ENCODE results near the gene MPP2. TPM values are rescaled to one million over a fixed set of nuclear protein-coding genes. Genes with fewer than 3 reads are reported as not detected.
A peak's percentile ranks its signal among the peaks of the same experiment; 100 is the strongest.

Gene MPP2
- total and polyA plus RNA-seq, 2 of the 13 experiments (the other 11 are each of a cell fraction or from before 2014, with no cell fraction given) = 0.20 to 1.7 TPM

GRCh38 chr17:43905985-43906852 lies 1.1 kb downstream of the MPP2 start (continued):
- TF ChIP-seq ZNF615 (CRISPR knock-in tag; IDR thresholded peaks at IDR 0.05; ENCODE audit: borderline replicate concordance) (no peak), ZNF383 (CRISPR knock-in tag; IDR thresholded peaks at IDR 0.05; ENCODE audit: borderline replicate concordance) (no peak), ATF2 (CRISPR knock-in tag; IDR thresholded peaks at IDR 0.05) (no peak), ZNF367 (CRISPR knock-in tag; IDR thresholded peaks at IDR 0.05; ENCODE audit: borderline replicate concordance) (no peak), SMARCE1 (IDR thresholded peaks at IDR 0.05; ENCODE audit: borderline replicate concordance) (no peak), ZNF567 (CRISPR knock-in tag; IDR thresholded peaks at IDR 0.05; ENCODE audit: borderline replicate concordance) (no peak), HDAC1 (CRISPR knock-in tag; IDR thresholded peaks at IDR 0.05) (peak; percentile 58), ADNP (CRISPR knock-in tag; IDR thresholded peaks at IDR 0.05) (no peak), GABPA (IDR thresholded peaks at IDR 0.05; ENCODE audit: low read depth, low read length) (no peak), GABPA (CRISPR knock-in tag; IDR thresholded peaks at IDR 0.05; ENCODE audit: low read depth) (no peak), E2F1 (CRISPR knock-in tag; IDR thresholded peaks at IDR 0.05) (no peak), ZNF687 (CRISPR knock-in tag; IDR thresholded peaks at IDR 0.05) (peak; percentile 36), MYNN (CRISPR knock-in tag; IDR thresholded peaks at IDR 0.05; ENCODE audit: low read depth) (no peak), SIX1 (CRISPR knock-in tag; IDR thresholded peaks at IDR 0.05; ENCODE audit: borderline replicate concordance) (no peak), ARNT2 (CRISPR knock-in tag; IDR thresholded peaks at IDR 0.05; ENCODE audit: low read depth) (0 out of 2 replicates have a peak, but pooled peaks have one; percentile 38), NFIC (IDR thresholded peaks at IDR 0.05; ENCODE audit: low read length) (no peak), ZNF496 (CRISPR knock-in tag; IDR thresholded peaks at IDR 0.05; ENCODE audit: insufficient replicate concordance) (no peak), ELF4 (CRISPR knock-in tag; IDR thresholded peaks at IDR 0.05; ENCODE audit: borderline replicate concordance) (no peak), HMG20A (CRISPR knock-in tag; IDR thresholded peaks at IDR 0.05; ENCODE audit: borderline replicate concordance) (no peak), SRSF1 (optimal IDR thresholded peaks at IDR 0.05; ENCODE audit: low read depth, low read length) (peak; percentile 22)

Measured in HepG2 (cell line).